Astrocyte (in vitro differentiated cells and primary cell): Measurements from ENCODE around the gene PAX8. TPM values are rescaled to one million over a fixed set of nuclear protein-coding genes. Genes with fewer than 3 reads are reported as not detected.

Experiments
- DNase-seq: peaks from one replicate; pipeline ENCODE4 v3.0.0-alpha.2; 2010; ENCODE audit warnings: low read depth
- FAIRE-seq: peaks from 2 replicates; lab custom pipeline; 2011; peaks lifted over from hg19 to GRCh38; lab: Jason Lieb, UNC
- H2AFZ ChIP-seq: 2 replicates; pipeline ENCODE4 v1.6.0; 2012; ENCODE audit warnings: low read depth, low read length, inconsistent platforms
- H3K27ac ChIP-seq: 2 replicates; pipeline ENCODE4 v1.5.1; 2011; ENCODE audit warnings: low read depth, low read length, inconsistent platforms
- H3K27me3 ChIP-seq: 2 replicates; pipeline ENCODE4 v1.6.0; 2011; ENCODE audit warnings: low read length, inconsistent platforms; ENCODE audit not compliant: insufficient read depth
- H3K36me3 ChIP-seq: 2 replicates; pipeline ENCODE4 v1.5.1; 2011; ENCODE audit warnings: low read length, inconsistent platforms; ENCODE audit not compliant: insufficient read depth
- H3K4me1 ChIP-seq: 2 replicates; pipeline ENCODE4 v1.5.1; 2011; ENCODE audit warnings: low read length, inconsistent platforms; ENCODE audit not compliant: insufficient read depth
- H3K4me2 ChIP-seq: 2 replicates; pipeline ENCODE4 v1.6.0; 2012; ENCODE audit warnings: low read length, inconsistent platforms
- H3K4me3 ChIP-seq: 2 replicates; pipeline ENCODE4 v1.5.1; 2011; ENCODE audit warnings: low read depth, mild to moderate bottlenecking, low read length, inconsistent platforms; ENCODE audit not compliant: insufficient read depth
- H3K79me2 ChIP-seq: 2 replicates; pipeline ENCODE4 v1.6.0; 2012; ENCODE audit warnings: mild to moderate bottlenecking, low read length, inconsistent platforms; ENCODE audit not compliant: insufficient read depth
- H3K9ac ChIP-seq: 2 replicates; pipeline ENCODE4 v1.6.0; 2012; ENCODE audit warnings: mild to moderate bottlenecking, low read length, inconsistent platforms
- H3K9me3 ChIP-seq: 2 replicates; pipeline ENCODE4 v1.5.1; 2012; ENCODE audit warnings: low read depth, mild to moderate bottlenecking, low read length, inconsistent platforms; ENCODE audit not compliant: insufficient read depth
- H4K20me1 ChIP-seq: 2 replicates; pipeline ENCODE4 v1.6.0; 2012; ENCODE audit warnings: low read length, inconsistent platforms; ENCODE audit not compliant: insufficient read depth
- H3K27ac Mint-ChIP-seq: one replicate; pipeline ENCODE4 v1.8.0; 2021; ENCODE audit warnings: mild to moderate bottlenecking, mixed read lengths; ENCODE audit not compliant: unreplicated experiment
- H3K27me3 Mint-ChIP-seq: one replicate; pipeline ENCODE4 v1.8.0; 2021; ENCODE audit warnings: low read depth, mixed read lengths; ENCODE audit not compliant: unreplicated experiment
- H3K36me3 Mint-ChIP-seq: one replicate; pipeline ENCODE4 v1.8.0; 2021; ENCODE audit warnings: low read depth, mixed read lengths; ENCODE audit not compliant: unreplicated experiment
- H3K4me1 Mint-ChIP-seq: one replicate; pipeline ENCODE4 v1.8.0; 2021; ENCODE audit warnings: low read depth, mixed read lengths; ENCODE audit not compliant: unreplicated experiment
- H3K4me3 Mint-ChIP-seq: one replicate; pipeline ENCODE4 v1.8.0; 2021; ENCODE audit warnings: mild to moderate bottlenecking, moderate library complexity, mixed read lengths; ENCODE audit not compliant: unreplicated experiment
- H3K9me3 Mint-ChIP-seq: one replicate; pipeline ENCODE4 v1.8.0; 2021; ENCODE audit warnings: mild to moderate bottlenecking, mixed read lengths; ENCODE audit not compliant: unreplicated experiment
- CTCF ChIP-seq: IDR thresholded peaks from 2 replicates; pipeline ENCODE4 v1.5.1; 2011; ENCODE audit warnings: low read depth, mild to moderate bottlenecking, inconsistent platforms, low read length, moderate library complexity; ENCODE audit not compliant: insufficient read depth
- EZH2 ChIP-seq: IDR thresholded peaks from 2 replicates; pipeline ENCODE4 v1.6.1; 2012; ENCODE audit warnings: mild to moderate bottlenecking, low read length, inconsistent platforms; ENCODE audit not compliant: insufficient read depth
- total RNA-seq: library from RNA; stranded (reverse); gene quantifications from 2 replicates; pipeline ENCODE4 v1.2.1, GENCODE V29; 2021

The PAX8 gene
- total RNA-seq, 1 donor from 2014 or later: 0.48 TPM

GRCh38 chr2:113273981-113274380, 4.7 kb downstream of the PAX8 start:
- Histone ChIP-seq H2AFZ (no peak overlapping the region), H3K9me3 (no peaks in the 10 kb centered on the region), H3K79me2 (no peaks in the 10 kb centered on the region), H3K4me3 (no peak overlapping the region), H3K4me1 (peaks cover 8% of the 10 kb centered on the region), H3K27me3 (peaks cover 86% of the 10 kb centered on the region), H3K36me3 (no peaks in the 10 kb centered on the region), H3K27ac (no peak overlapping the region), H3K9ac (no peak overlapping the region), H4K20me1 (no peaks in the 10 kb centered on the region), H3K4me2 (no peak overlapping the region)
- Mint-ChIP-seq H3K27ac (no peak overlapping the region), H3K36me3 (no peaks in the 10 kb centered on the region), H3K9me3 (no peaks in the 10 kb centered on the region), H3K4me1 (peaks cover 6% of the 10 kb centered on the region), H3K4me3 (no peak overlapping the region), H3K27me3 (peaks cover 91% of the 10 kb centered on the region)
- no peak for DNase-seq
- FAIRE-seq: no peak
- TF ChIP-seq EZH2 (peak; percentile 3), CTCF (no peak)

- Histone ChIP-seq H3K9me3 (no peaks in the 10 kb centered on the region), H3K79me2 (no peaks in the 10 kb centered on the region), H4K20me1 (no peaks in the 10 kb centered on the region), H3K9ac (no peak overlapping the region), H3K4me2 (peak overlapping the region; percentile 3), H3K36me3 (no peaks in the 10 kb centered on the region), H3K27me3 (peaks cover 87% of the 10 kb centered on the region), H2AFZ (no peak overlapping the region), H3K4me3 (no peak overlapping the region), H3K4me1 (peaks cover 8% of the 10 kb centered on the region), H3K27ac (no peak overlapping the region)
- peaks cover 6% of the 10 kb centered on the region for H3K4me1 Mint-ChIP-seq
- H3K9me3 Mint-ChIP-seq: no peaks in the 10 kb centered on the region
- H3K4me3 Mint-ChIP-seq: no peak overlapping the region
- DNase-seq (no peak), FAIRE-seq (no peak)
- no peaks in the 10 kb centered on the region for H3K36me3 Mint-ChIP-seq
- peak; percentile 16 for TF ChIP-seq CTCF
- TF ChIP-seq EZH2: no peak
- H3K27ac Mint-ChIP-seq: no peak overlapping the region
- H3K27me3 Mint-ChIP-seq: peaks cover 89% of the 10 kb centered on the region
Observed at GRCh38 chr2:113273027-113273551, 5.6 kb downstream of the PAX8 start.

GRCh38 chr2:113272477-113272876, 6.2 kb downstream of the PAX8 start:
- no peaks in the 10 kb centered on the region for H3K9me3 Mint-ChIP-seq
- H3K4me3 Mint-ChIP-seq: no peak overlapping the region
- no peaks in the 10 kb centered on the region for H3K79me2 ChIP-seq
- no peaks in the 10 kb centered on the region for H3K36me3 Mint-ChIP-seq
- no peak for FAIRE-seq
- H3K36me3 ChIP-seq: no peaks in the 10 kb centered on the region
- TF ChIP-seq EZH2 (no peak), CTCF (no peak)
- no peak for DNase-seq
- no peak overlapping the region for H3K27ac ChIP-seq
- H3K4me1 Mint-ChIP-seq: peaks cover 6% of the 10 kb centered on the region
- H3K4me1 ChIP-seq: peaks cover 5% of the 10 kb centered on the region
- H3K9me3 ChIP-seq: no peaks in the 10 kb centered on the region
- peaks cover 83% of the 10 kb centered on the region for H3K27me3 ChIP-seq
- H3K4me3 ChIP-seq: no peak overlapping the region
- no peaks in the 10 kb centered on the region for H4K20me1 ChIP-seq
- H3K27ac Mint-ChIP-seq: no peak overlapping the region
- no peak overlapping the region for H3K9ac ChIP-seq
- peak overlapping the region; percentile 3 for H3K4me2 ChIP-seq
- H3K27me3 Mint-ChIP-seq: peaks cover 93% of the 10 kb centered on the region
- no peak overlapping the region for H2AFZ ChIP-seq
